Body of pancreas (tissue), 4 donors: ENCODE data around the gene MLXIP.

Experiments used
- POLR2A ChIP-seq, 3 donors: fragments of 450-650 bp; IDR thresholded peaks; one replicate each; pipeline ENCODE4 v1.6.1; 2016; ENCODE audit warnings: antibody characterized with exemption in 3 of 3, mild to moderate bottlenecking in 2 of 3
- TF ChIP-seq, protein P1 (sequence below), 7 experiments: fragments of 450-650 bp in 4 of 7; fragments of 200-600 bp in 3 of 7; sonication (generic) in 3 of 7; IDR thresholded peaks; one replicate each; pipeline ENCODE4 v1.5.1; 2016 to 2019; ENCODE audit warnings: antibody characterized with exemption in 7 of 7

DNA sequence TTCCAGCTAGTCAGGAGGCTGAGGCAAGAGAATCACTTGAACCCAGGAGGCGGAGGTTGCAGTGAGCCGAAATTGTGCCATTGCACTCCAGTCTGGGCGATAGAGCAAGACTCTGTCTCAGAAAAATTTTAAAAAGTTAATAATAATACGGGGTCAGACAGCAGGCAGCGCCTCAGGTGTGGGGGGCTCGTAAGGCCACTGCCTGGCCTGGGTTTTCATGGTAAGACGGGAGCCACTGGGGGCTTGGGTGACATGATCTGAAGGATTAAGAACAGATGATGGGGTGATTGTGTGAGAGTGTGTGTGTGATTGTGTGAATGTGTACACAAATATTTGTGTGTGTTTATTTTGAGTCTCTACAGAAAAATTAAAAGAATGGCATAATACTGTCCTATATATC, 33.3 kb upstream of the MLXIP start:
- TF ChIP-seq, protein P1, sequence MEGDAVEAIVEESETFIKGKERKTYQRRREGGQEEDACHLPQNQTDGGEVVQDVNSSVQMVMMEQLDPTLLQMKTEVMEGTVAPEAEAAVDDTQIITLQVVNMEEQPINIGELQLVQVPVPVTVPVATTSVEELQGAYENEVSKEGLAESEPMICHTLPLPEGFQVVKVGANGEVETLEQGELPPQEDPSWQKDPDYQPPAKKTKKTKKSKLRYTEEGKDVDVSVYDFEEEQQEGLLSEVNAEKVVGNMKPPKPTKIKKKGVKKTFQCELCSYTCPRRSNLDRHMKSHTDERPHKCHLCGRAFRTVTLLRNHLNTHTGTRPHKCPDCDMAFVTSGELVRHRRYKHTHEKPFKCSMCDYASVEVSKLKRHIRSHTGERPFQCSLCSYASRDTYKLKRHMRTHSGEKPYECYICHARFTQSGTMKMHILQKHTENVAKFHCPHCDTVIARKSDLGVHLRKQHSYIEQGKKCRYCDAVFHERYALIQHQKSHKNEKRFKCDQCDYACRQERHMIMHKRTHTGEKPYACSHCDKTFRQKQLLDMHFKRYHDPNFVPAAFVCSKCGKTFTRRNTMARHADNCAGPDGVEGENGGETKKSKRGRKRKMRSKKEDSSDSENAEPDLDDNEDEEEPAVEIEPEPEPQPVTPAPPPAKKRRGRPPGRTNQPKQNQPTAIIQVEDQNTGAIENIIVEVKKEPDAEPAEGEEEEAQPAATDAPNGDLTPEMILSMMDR (IDR thresholded peaks at IDR 0.05) = no peak
- TF ChIP-seq POLR2A (IDR thresholded peaks at IDR 0.05) = no peak
